Neuronal stem cell (in vitro differentiated cells): ENCODE data around the gene TAGLN2.
"Not testable (repeated sequence)": the region's sequence is repeated elsewhere in the genome, so short reads cannot be mapped to it uniquely, and the experiment has no call there.

ENCODE experiments used
- DNase-seq: peaks from one replicate; pipeline ENCODE4 v3.0.0-alpha.2; 2013; ENCODE audit warnings: low spot score
- H2AFZ ChIP-seq: one replicate; pipeline ENCODE4 v1.6.1; 2013; ENCODE audit warnings: mild to moderate bottlenecking, low read length, inconsistent platforms
- H2AK5ac ChIP-seq: 2 replicates; pipeline ENCODE4 v1.6.1; 2013; ENCODE audit warnings: low read depth, mild to moderate bottlenecking, inconsistent platforms, low read length, moderate library complexity, mixed read lengths
- H2BK120ac ChIP-seq: 2 replicates; pipeline ENCODE4 v1.6.1; 2013; ENCODE audit warnings: low read depth, mild to moderate bottlenecking, inconsistent platforms, low read length, moderate library complexity, mixed read lengths
- H2BK12ac ChIP-seq: one replicate; pipeline ENCODE4 v1.6.1; 2013; ENCODE audit warnings: low read length, inconsistent platforms
- H2BK15ac ChIP-seq: 2 replicates; pipeline ENCODE4 v1.6.1; 2013; ENCODE audit warnings: mild to moderate bottlenecking, low read length, inconsistent platforms, mixed read lengths
- H2BK5ac ChIP-seq: one replicate; pipeline ENCODE4 v1.6.1; 2013; ENCODE audit warnings: inconsistent platforms, mild to moderate bottlenecking, low read length, moderate library complexity
- H3K14ac ChIP-seq: one replicate; pipeline ENCODE4 v1.6.1; 2013; ENCODE audit warnings: low read length, inconsistent platforms
- H3K18ac ChIP-seq: 2 replicates; pipeline ENCODE4 v1.6.1; 2013; ENCODE audit warnings: low read length, inconsistent platforms
- H3K23ac ChIP-seq: 2 replicates; pipeline ENCODE4 v1.6.1; 2013; ENCODE audit warnings: low read depth, mild to moderate bottlenecking, mixed read lengths, low read length, inconsistent platforms; ENCODE audit not compliant: poor library complexity
- H3K27ac ChIP-seq: replicated peaks from 3 replicates; pipeline ENCODE4 v1.5.1; 2013; ENCODE audit warnings: low read length, inconsistent platforms
- H3K27me3 ChIP-seq, 3 experiments: 2 replicates each; pipeline ENCODE4 v1.6.1; 2013; ENCODE audit warnings: low read length in 3 of 3, mild to moderate bottlenecking in 2 of 3, inconsistent platforms in 1 of 3, low read depth in 1 of 3, mixed read lengths in 1 of 3, moderate library complexity in 1 of 3; ENCODE audit not compliant: control insufficient read depth in 3 of 3, insufficient read depth in 3 of 3
- H3K36me3 ChIP-seq, 2 donors: replicated peaks in 1 of 2; 2 replicates each; pipeline ENCODE4 v1.6.1; 2013; ENCODE audit warnings: low read length in 2 of 2; ENCODE audit not compliant: control insufficient read depth in 2 of 2, insufficient read depth in 2 of 2
- H3K4ac ChIP-seq: 2 replicates; pipeline ENCODE4 v1.6.1; 2013; ENCODE audit warnings: inconsistent platforms, mild to moderate bottlenecking, low read length, moderate library complexity
- H3K4me1 ChIP-seq, 2 donors: 1 replicate in 1 of 2; 2 replicates in 1 of 2; pipeline ENCODE4 v1.6.1; 2013; ENCODE audit warnings: low read length in 2 of 2, low read depth in 1 of 2; ENCODE audit not compliant: control insufficient read depth in 2 of 2, insufficient read depth in 1 of 2
- H3K4me2 ChIP-seq: one replicate; pipeline ENCODE4 v1.6.1; 2013; ENCODE audit warnings: mild to moderate bottlenecking, low read length, inconsistent platforms; ENCODE audit not compliant: insufficient read depth, poor library complexity, severe bottlenecking
- H3K4me3 ChIP-seq, 2 donors: 2 replicates each; pipeline ENCODE4 v1.5.1; 2013; ENCODE audit warnings: low read length in 2 of 2, mild to moderate bottlenecking in 2 of 2, inconsistent platforms in 1 of 2, moderate library complexity in 1 of 2
- H3K79me1 ChIP-seq: one replicate; pipeline ENCODE4 v1.6.1; 2013; ENCODE audit warnings: low read depth, mild to moderate bottlenecking, inconsistent platforms, low read length, moderate library complexity
- H3K9ac ChIP-seq: one replicate; pipeline ENCODE4 v1.6.1; 2013; ENCODE audit warnings: mild to moderate bottlenecking, low read depth, low read length, inconsistent platforms; ENCODE audit not compliant: poor library complexity
- H3K9me3 ChIP-seq, 2 donors: replicated peaks in 1 of 2; 2 replicates each; pipeline versions ENCODE3 to v1.6.1; 2013; ENCODE audit warnings: low read length in 2 of 2, mild to moderate bottlenecking in 2 of 2, inconsistent platforms in 1 of 2, low read depth in 1 of 2, mixed read lengths in 1 of 2, moderate library complexity in 1 of 2; ENCODE audit not compliant: control insufficient read depth in 2 of 2, insufficient read depth in 1 of 2
- H4K8ac ChIP-seq: one replicate; pipeline ENCODE4 v1.6.1; 2013; ENCODE audit warnings: low read depth, mild to moderate bottlenecking, inconsistent platforms, low read length, moderate library complexity
- H4K91ac ChIP-seq: one replicate; pipeline ENCODE4 v1.6.1; 2013; ENCODE audit warnings: low read length, low read depth, mild to moderate bottlenecking, inconsistent platforms; ENCODE audit not compliant: poor library complexity
- WGBS, 2 donors: extraction: QIAGEN DNeasy Blood & Tissue Kit; methylation state at CpG; one replicate each; pipeline ENCODE4 v1.1.7; 2013; ENCODE audit warnings: missing lambda C conversion rate in 2 of 2, mixed read lengths in 1 of 2; ENCODE audit not compliant: insufficient read length in 2 of 2, insufficient replicate concordance in 1 of 2; ENCODE audit errors: extremely low coverage in 2 of 2; 5-methylcytosine and 5-hydroxymethylcytosine counted together

Gene TAGLN2

DNA sequence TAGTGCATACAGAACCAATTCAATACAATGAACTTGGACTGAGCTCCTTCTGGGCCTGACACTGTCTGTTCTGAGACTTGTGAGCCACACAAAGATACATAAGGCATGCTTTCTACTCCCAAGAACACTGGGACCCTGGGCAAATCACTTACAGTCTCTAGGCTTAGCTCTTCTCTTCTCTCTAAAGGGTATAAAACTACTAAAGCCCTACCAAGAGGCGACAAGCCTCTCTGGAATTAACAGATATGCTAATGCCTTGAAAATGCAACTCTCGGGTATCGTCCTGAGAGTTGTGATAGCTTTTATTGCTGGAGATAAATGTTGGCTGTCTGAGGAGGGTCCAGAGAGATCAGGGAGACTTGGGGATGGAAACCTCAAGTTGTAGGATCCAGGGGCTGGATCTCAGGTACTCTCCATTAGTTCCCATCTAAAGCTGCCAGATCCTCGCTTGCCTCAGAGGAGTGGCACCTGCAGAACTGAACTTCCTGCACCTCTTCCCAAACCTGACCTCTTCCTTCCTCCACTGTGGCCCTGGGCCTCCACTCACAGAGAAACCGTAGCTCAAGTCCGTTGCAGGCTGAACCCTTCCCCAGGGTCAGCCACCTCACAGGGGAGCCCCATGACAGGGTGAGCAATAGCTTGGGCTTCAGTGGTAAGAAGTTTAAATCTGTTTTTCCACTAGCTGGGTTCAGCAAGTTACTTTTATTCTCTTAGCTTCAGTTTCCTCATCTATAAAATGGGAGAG is 13.8 kb downstream of the TAGLN2 start:
- Histone ChIP-seq H3K4me2 (no peak overlapping the region), H2BK120ac (no peak overlapping the region), H3K18ac (peak overlapping the region; percentile 7), H3K9me3 (no peaks in the 10 kb centered on the region), H3K9ac (no peak overlapping the region), H3K27ac (no peak overlapping the region), H4K8ac (no peak overlapping the region), H4K91ac (no peak overlapping the region), H3K4me3 (no peak overlapping the region), H3K27me3 (peaks cover 0 to 17% (median 0%) of the 10 kb centered on the region in 3 experiments), H2AFZ (no peak overlapping the region), H2BK15ac (no peak overlapping the region), H2BK5ac (no peak overlapping the region), H3K4ac (no peak overlapping the region), H3K14ac (no peak overlapping the region), H3K79me1 (no peaks in the 10 kb centered on the region), H3K23ac (no peak overlapping the region), H2AK5ac (no peak overlapping the region), H2BK12ac (no peak overlapping the region), H3K4me1 (peaks cover 20 to 22% of the 10 kb centered on the region in 2 donors), H3K36me3 (no peaks in the 10 kb centered on the region)
- DNase-seq, result no peak
- WGBS, 2 donors, result no CpG with 5 or more reads among the region's 6 CpGs

DNA sequence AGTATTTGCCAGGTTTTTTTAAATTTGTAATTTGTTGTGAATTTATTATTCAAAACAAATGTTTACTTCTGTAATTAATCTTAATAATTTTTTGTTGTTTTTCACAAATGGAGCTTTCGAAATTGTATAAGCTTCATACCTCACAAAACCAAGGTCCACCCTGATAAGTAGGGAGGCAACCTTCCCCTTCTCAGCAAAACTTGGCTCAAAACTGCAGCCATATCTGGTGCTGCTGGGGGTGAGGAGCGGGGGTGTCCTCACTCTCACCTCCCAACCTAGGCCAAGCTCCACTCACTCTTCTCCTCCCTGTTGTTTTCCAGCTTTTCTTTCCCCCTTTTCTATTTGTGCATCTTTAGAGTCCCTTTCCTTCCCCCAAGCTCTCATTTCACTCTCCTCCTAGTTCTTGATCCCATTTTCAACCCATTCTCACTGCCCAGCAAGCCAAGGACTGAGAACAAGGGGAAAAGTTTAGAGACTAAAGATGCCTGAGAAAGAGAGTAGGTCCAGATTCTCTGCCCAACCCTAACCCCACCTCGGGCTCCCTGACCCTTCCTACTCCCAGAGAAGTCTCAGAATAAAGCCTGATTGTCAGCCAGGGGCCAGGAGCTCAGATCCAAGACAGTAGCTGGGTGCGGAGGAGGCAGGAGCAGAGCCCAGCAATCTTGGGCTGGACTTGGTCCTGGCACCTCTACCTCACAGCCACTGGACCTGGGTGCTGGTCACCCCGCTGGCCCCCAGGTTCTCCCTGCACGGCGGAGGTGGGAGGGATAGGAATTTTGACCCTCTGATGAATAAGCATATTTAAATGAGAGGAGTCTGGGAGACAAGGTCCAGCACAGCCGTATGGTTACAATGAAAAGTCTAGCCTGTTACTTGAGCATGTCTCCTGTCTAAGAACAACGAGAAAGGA is 17.0 kb downstream of the TAGLN2 start:
- Histone ChIP-seq H3K14ac (no peak overlapping the region), H3K18ac (peak overlapping the region; percentile 79), H3K4ac (no peak overlapping the region), H2AFZ (no peak overlapping the region), H2BK15ac (no peak overlapping the region), H2BK5ac (no peak overlapping the region), H2BK12ac (no peak overlapping the region), H3K9ac (peak overlapping the region; percentile 47), H3K27me3 (peaks cover 0 to 13% (median 0%) of the 10 kb centered on the region in 3 experiments), H4K8ac (no peak overlapping the region), H3K23ac (no peak overlapping the region), H3K4me2 (no peak overlapping the region), H3K27ac (no peak overlapping the region), H2AK5ac (no peak overlapping the region), H3K4me3 (no peak overlapping the region), H3K36me3 (no peaks in the 10 kb centered on the region), H4K91ac (no peak overlapping the region), H3K4me1 (peaks cover 6 to 16% of the 10 kb centered on the region in 2 donors), H2BK120ac (no peak overlapping the region), H3K9me3 (peaks cover 0 to 8% of the 10 kb centered on the region in 2 donors), H3K79me1 (no peaks in the 10 kb centered on the region)
- no CpG with 5 or more reads among the region's 9 CpGs for WGBS, 2 donors
- no peak for DNase-seq

DNA sequence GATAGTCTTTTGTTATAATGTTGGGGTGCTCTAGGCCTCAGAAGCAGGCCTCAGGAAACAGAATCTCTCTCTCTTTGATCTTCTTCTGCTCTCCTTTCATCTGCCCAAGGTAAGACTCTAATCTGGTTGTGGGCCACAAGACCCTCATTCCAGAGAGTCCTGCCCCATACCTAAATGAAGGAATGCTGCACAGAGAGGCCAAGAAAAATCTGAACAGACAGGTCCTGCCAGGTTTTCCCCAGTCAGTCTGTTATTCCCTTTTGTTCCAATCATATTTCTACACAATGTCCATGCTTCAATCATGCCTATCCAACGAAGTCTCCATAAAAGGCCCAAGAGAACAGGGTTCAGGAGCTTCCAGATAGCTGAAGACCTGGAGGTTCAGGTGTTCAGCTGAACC is 18.3 kb downstream of the TAGLN2 start:
- Histone ChIP-seq H2BK120ac (no peak overlapping the region), H3K9ac (no peak overlapping the region), H3K23ac (no peak overlapping the region), H2BK15ac (no peak overlapping the region), H3K27me3 (peaks cover 0 to 13% (median 0%) of the 10 kb centered on the region in 3 experiments), H2BK5ac (no peak overlapping the region), H3K4me3 (no peak overlapping the region), H2AK5ac (no peak overlapping the region), H2BK12ac (no peak overlapping the region), H3K27ac (no peak overlapping the region), H3K36me3 (no peaks in the 10 kb centered on the region), H3K4ac (no peak overlapping the region), H3K79me1 (no peaks in the 10 kb centered on the region), H4K91ac (no peak overlapping the region), H2AFZ (no peak overlapping the region), H4K8ac (no peak overlapping the region), H3K14ac (no peak overlapping the region), H3K9me3 (peaks cover 0 to 8% of the 10 kb centered on the region in 2 donors), H3K4me1 (peaks cover 6 to 16% of the 10 kb centered on the region in 2 donors), H3K4me2 (no peak overlapping the region), H3K18ac (no peak overlapping the region)
- no CpG with 5 or more reads among the region's 1 CpG for WGBS, 2 donors
- no peak for DNase-seq

DNA sequence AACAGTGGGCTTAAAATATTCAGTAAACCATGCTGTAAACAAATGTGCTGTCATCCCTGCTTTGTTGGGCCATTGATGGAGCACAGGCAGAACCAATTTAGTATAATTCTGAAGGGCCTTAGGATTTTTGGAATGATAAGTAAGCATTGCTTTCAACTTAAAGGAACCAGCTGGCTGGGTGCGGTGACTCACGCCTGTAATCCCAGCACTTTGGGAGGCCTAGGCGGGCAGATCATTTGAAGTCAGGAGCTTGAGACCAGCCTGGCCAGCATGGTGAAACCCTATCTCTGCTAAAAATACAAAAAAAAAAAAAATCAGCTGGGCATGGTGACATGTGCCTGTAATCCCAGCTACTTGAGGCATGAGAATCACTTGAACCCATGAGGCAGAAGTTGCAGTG is 21.3 kb downstream of the TAGLN2 start:
- H3K79me1 ChIP-seq, DNase-seq: not testable (repeated sequence)
- WGBS, 2 donors, result no CpG with 5 or more reads among the region's 3 CpGs

More for the DNA sequence above, 21.3 kb downstream of the TAGLN2 start:
- H4K91ac ChIP-seq, H3K18ac ChIP-seq, H4K8ac ChIP-seq, H2BK5ac ChIP-seq, H2BK12ac ChIP-seq, H3K9me3 ChIP-seq, H3K4me3 ChIP-seq, H2AK5ac ChIP-seq, H3K4ac ChIP-seq, H3K14ac ChIP-seq, H2AFZ ChIP-seq, H3K4me2 ChIP-seq, H3K36me3 ChIP-seq, H3K9ac ChIP-seq, H3K23ac ChIP-seq, H2BK120ac ChIP-seq, H3K4me1 ChIP-seq, H2BK15ac ChIP-seq, H3K27ac ChIP-seq: not testable (repeated sequence)
- peaks cover 0 to 26% (median 2%) of the 10 kb centered on the region in 3 experiments for H3K27me3 ChIP-seq
